Stimulated activated CD4-positive, alpha-beta T cell treated with anti-CD3 and anti-CD28 coated beads, TNF-alpha, amount 100 ng/mL, for 48 hours (primary cell): ENCODE data around the gene ATP7B.

Source experiments
- DNase-seq, 3 donors: peaks; one replicate each; pipeline ENCODE4 v3.0.0-alpha.2; 2020; ENCODE audit warnings: low read depth in 3 of 3

Gene ATP7B

DNA sequence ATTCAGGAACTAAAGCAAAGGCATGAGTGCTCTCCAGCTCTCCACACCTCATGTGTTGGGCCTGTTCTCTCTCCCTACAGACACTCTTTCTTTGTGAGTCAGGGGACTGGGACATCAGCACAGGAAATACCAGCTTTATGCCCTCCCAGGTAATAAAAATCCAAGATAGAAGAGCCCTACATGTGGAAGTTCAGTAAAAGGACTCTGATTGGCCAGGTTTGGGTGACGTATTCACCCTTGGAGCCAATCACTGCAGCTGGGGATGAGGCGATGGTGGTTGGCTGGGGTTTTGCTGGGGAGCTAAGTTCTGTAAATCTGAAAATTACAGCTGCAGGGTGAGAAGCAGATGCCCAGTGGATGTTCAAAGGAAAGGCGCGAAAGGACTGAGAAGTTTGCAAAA, 117.0 kb downstream of the ATP7B start:
- no peak for DNase-seq

DNA sequence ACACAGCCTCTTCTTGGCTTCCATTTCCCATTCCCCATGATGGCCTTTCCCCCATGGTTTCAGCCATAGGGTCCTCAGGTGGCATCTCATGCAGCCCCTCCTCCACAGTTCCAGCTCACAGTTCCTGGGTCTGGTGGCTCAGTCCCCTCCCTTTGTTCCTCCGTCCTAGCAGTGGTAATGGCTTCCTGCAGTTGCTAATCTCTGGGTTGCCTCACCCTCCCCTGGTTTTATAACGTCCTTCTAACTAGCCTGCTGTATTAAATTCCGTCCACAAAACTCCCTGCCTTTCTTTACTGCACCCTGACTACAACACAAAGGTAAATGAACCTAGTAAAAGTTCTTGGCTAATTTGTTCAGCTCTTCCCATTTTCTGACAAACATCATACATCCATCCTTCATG, 118.6 kb downstream of the ATP7B start:
- no peak for DNase-seq

DNA sequence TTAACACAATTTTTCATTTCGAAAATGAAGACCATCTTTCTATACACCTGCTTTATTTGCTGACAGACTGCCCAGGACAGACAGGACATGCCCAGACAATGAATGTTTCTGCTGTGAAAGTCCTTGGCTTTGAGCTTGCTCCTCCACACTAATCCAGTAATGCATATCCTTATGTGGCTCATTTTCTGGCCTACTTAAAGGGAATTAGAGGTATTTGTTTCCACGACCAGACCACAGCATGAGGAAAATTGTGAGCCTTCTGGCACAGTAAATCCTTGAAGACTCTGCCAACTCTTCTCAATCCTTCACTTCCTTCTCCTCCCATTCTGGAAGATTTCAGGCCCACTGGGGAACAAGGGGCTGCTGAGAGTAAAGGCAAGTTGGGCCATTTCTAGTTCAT, 123.8 kb downstream of the ATP7B start:
- DNase-seq = no peak

DNA sequence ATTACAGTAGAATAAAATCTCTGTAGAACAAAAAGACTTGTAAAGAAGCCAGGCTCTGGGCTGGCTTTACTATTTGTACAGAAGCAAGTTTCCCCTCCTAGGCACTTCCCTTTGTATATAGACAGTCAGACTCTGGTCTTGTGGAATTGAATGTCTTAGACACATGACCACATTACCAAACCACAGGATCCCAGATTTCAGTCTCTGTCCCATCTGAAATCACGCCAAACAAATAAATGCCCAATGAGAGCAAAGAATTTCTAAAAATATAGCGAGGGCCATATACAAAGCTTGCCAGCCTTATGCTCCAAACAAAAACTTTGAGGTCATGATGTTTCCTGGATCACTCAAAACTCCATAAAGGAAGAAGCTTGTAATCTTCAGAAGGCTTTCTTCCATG, 125.6 kb downstream of the ATP7B start:
- DNase-seq = no peak

DNA sequence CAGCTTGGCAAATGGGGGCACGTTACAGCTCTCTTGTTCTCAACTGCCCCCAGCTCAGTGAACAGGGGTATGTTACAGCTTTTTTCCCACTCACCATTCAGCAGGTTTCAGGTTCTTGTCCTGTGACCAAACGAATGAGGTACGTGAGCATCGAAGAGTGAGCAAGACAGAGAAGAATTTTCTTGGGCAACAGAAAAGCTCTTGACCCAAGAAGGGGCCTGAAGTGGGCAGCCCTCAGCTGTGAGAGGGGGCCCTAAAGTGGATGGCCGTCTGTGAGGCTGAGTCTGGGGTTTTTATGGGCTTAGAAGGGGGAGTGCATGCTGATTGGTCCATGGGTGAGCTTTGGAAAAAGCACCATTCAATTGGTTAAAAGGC, 128.0 kb downstream of the ATP7B start:
- DNase-seq = no peak
